ENCODE data around the gene RABEPK. TPM values are rescaled to one million over a fixed set of nuclear protein-coding genes. Genes with fewer than 3 reads are reported as not detected.
"Not testable (repeated sequence)": the region's sequence is repeated elsewhere in the genome, so short reads cannot be mapped to it uniquely, and the experiment has no call there.

Gene RABEPK, protein sequence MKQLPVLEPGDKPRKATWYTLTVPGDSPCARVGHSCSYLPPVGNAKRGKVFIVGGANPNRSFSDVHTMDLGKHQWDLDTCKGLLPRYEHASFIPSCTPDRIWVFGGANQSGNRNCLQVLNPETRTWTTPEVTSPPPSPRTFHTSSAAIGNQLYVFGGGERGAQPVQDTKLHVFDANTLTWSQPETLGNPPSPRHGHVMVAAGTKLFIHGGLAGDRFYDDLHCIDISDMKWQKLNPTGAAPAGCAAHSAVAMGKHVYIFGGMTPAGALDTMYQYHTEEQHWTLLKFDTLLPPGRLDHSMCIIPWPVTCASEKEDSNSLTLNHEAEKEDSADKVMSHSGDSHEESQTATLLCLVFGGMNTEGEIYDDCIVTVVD
- 20.5 TPM for polyA plus RNA-seq (2013, experiment 1 of 2)
- 18.5 TPM for polyA plus RNA-seq (2013, experiment 2 of 2)

- Histone ChIP-seq H3K4me3 (ENCODE audit: extremely low read depth, insufficient read depth, low read length, poor library complexity, severe bottlenecking) (peak within 1 kb of the TSS; percentile 67), H3K27ac (ENCODE audit: low read depth, low read length, severe bottlenecking) (peak within 1 kb of the TSS; percentile 87), H3K4me1 (ENCODE audit: control insufficient read depth, insufficient read depth, low read length, poor library complexity, severe bottlenecking) (no peaks in the 10 kb centered on the region), H3K36me3 (ENCODE audit: control insufficient read depth, insufficient read depth, low read length) (peaks cover 12% of the 10 kb centered on the region), H3K9me3 (ENCODE audit: control insufficient read depth, low read length) (no peaks in the 10 kb centered on the region)
- WGBS, 2 experiments (ENCODE audit: insufficient coverage in 2 of 2): 0 to 1% methylated on average over 35 to 47 of the region's 51 CpGs
These were observed at the start of gene RABEPK for GRCh38 chr9:125200216-125201047. Gene RABEPK, plus strand, starts transcription at chr9:125200542. Its CDS starts 2,472 bp downstream, at chr9:125203014.

- Histone ChIP-seq H3K36me3 (ENCODE audit: control insufficient read depth, insufficient read depth, low read length) (peaks cover 51% of the 10 kb centered on the region), H3K9me3 (ENCODE audit: control insufficient read depth, low read length) (no peaks in the 10 kb centered on the region), H3K4me3 (ENCODE audit: extremely low read depth, insufficient read depth, low read length, poor library complexity, severe bottlenecking) (no peak overlapping the region), H3K27ac (ENCODE audit: low read depth, low read length, severe bottlenecking) (no peak overlapping the region), H3K4me1 (ENCODE audit: control insufficient read depth, insufficient read depth, low read length, poor library complexity, severe bottlenecking) (no peaks in the 10 kb centered on the region)
- WGBS, 2 experiments (ENCODE audit: insufficient coverage in 2 of 2): 83 to 100% methylated on average over 1 to 2 of the region's 2 CpGs
These were observed 48.6 kb upstream of the RABEPK start for GRCh38 chr9:125151730-125152129.

DNA sequence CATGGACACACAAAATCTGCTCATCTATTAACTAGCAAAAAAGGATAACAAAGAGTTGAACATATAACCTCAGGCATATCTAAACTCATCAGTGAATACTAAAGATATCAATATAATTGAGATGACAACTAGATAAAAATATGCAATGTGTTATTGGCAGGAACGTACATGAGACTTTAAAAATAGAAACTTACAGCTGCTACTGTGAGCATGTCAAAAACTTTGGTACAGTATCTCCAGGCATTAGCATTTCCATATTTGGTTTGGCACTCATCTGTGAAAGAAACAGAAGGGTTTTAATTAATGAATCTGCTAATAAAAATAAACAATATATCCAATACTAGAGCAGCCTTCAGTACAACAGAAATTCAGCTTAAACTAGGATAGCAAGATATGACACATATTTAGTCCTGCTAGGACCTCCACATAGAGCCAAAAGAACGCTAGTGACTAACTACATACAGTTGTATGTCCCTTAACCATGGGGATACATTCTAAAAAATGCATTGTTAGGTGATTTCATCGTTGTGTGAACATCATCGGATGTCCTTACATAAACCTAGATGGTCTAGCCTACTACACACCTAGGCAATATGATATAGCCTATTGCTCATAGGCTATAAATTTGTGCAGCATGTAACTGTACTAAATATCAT, 46.5 kb upstream of the RABEPK start:
- 100% methylated on average over 1 of the region's 4 CpGs for WGBS, 2 experiments (ENCODE audit: insufficient coverage in 2 of 2)
- Histone ChIP-seq H3K4me3 (ENCODE audit: extremely low read depth, insufficient read depth, low read length, poor library complexity, severe bottlenecking) (no peak overlapping the region), H3K4me1 (ENCODE audit: control insufficient read depth, insufficient read depth, low read length, poor library complexity, severe bottlenecking) (no peaks in the 10 kb centered on the region), H3K27ac (ENCODE audit: low read depth, low read length, severe bottlenecking) (no peak overlapping the region), H3K36me3 (ENCODE audit: control insufficient read depth, insufficient read depth, low read length) (peaks cover 55% of the 10 kb centered on the region), H3K9me3 (ENCODE audit: control insufficient read depth, low read length) (no peaks in the 10 kb centered on the region)

DNA sequence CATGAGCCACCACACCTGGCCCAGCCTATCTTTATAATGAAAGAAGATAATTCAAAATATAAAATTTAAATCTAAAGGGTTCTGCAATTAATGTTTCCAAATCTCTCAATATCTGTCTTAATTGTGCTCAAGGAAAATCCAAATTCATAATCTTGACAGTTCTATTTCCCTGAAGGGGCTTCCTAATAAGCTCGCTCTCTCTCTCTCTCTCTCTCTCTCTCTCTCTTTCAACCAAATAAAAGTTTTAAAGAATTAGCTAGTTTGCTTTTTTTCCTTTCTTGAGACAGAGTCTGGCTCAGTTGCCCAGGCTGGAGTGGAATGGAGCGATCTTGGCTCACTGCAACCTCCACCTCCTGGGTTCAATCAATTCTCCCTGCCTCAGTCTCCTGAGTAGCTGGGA, 43.8 kb upstream of the RABEPK start:
- H3K36me3 ChIP-seq (ENCODE audit: control insufficient read depth, insufficient read depth, low read length): peaks cover 39% of the 10 kb centered on the region
- H3K4me3 ChIP-seq (ENCODE audit: extremely low read depth, insufficient read depth, low read length, poor library complexity, severe bottlenecking): no peak overlapping the region
- H3K9me3 ChIP-seq (ENCODE audit: control insufficient read depth, low read length): no peaks in the 10 kb centered on the region
- 100% methylated on average over 1 to 2 of the region's 2 CpGs for WGBS, 2 experiments (ENCODE audit: insufficient coverage in 2 of 2)
- no peak overlapping the region for H3K27ac ChIP-seq (ENCODE audit: low read depth, low read length, severe bottlenecking)
- no peaks in the 10 kb centered on the region for H3K4me1 ChIP-seq (ENCODE audit: control insufficient read depth, insufficient read depth, low read length, poor library complexity, severe bottlenecking)

DNA sequence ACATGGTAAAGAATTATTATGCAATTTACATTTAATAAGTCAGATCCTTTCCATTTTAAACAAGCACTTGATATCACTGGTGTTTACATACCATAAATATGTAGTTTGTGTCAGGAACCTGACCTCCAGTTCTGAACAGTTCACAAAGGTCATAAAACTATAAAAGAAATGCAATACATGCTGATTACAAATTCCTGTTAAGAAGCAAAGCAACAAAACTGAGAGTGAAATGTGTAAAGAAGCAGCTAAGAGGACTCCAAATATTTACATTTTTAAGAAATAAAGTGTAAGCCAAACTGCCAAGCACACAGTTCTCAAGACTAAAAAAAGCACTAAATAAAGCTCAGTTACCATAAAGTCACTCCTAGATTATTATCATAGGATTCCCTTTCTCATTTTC, 39.6 kb upstream of the RABEPK start:
- no peaks in the 10 kb centered on the region for H3K4me1 ChIP-seq (ENCODE audit: control insufficient read depth, insufficient read depth, low read length, poor library complexity, severe bottlenecking)
- H3K27ac ChIP-seq (ENCODE audit: low read depth, low read length, severe bottlenecking): no peak overlapping the region
- H3K9me3 ChIP-seq (ENCODE audit: control insufficient read depth, low read length): no peaks in the 10 kb centered on the region
- H3K36me3 ChIP-seq (ENCODE audit: control insufficient read depth, insufficient read depth, low read length): peaks cover 19% of the 10 kb centered on the region
- H3K4me3 ChIP-seq (ENCODE audit: extremely low read depth, insufficient read depth, low read length, poor library complexity, severe bottlenecking): no peak overlapping the region

GRCh38 chr9:125161284-125161918, 38.9 kb upstream of the RABEPK start:
- H3K9me3 ChIP-seq (ENCODE audit: control insufficient read depth, low read length): no peaks in the 10 kb centered on the region
- no peaks in the 10 kb centered on the region for H3K4me1 ChIP-seq (ENCODE audit: control insufficient read depth, insufficient read depth, low read length, poor library complexity, severe bottlenecking)
- 100% methylated on average over 1 to 2 of the region's 3 CpGs for WGBS, 2 experiments (ENCODE audit: insufficient coverage in 2 of 2)
- H3K4me3 ChIP-seq (ENCODE audit: extremely low read depth, insufficient read depth, low read length, poor library complexity, severe bottlenecking): no peak overlapping the region
- H3K27ac ChIP-seq (ENCODE audit: low read depth, low read length, severe bottlenecking): no peak overlapping the region
- H3K36me3 ChIP-seq (ENCODE audit: control insufficient read depth, insufficient read depth, low read length): peaks cover 21% of the 10 kb centered on the region

DNA sequence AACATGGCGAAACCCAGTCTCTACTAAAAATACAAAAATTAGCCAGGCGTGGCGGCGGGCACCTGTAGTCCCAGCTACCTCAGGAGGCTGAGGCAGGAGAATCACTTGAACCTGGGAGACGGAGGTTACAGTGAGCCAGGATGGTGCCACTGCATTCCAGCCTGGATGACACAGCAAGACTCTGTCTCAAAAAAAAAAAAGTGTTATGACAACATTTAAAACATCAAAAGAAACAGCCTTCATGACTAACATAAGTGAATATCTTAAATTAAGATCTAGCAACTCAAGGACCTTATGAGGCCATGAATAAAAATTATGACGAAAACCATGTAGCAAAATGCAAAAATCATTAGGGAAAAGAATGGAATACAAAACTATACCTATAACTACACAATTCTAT, 37.5 kb upstream of the RABEPK start:
- 91 to 96% methylated on average over 4 to 5 of the region's 6 CpGs for WGBS, 2 experiments (ENCODE audit: insufficient coverage in 2 of 2)
- peaks cover 19% of the 10 kb centered on the region for H3K36me3 ChIP-seq (ENCODE audit: control insufficient read depth, insufficient read depth, low read length)
- not testable (repeated sequence) for H3K27ac ChIP-seq (ENCODE audit: low read depth, low read length, severe bottlenecking); H3K4me1 ChIP-seq (ENCODE audit: control insufficient read depth, insufficient read depth, low read length, poor library complexity, severe bottlenecking); H3K4me3 ChIP-seq (ENCODE audit: extremely low read depth, insufficient read depth, low read length, poor library complexity, severe bottlenecking); H3K9me3 ChIP-seq (ENCODE audit: control insufficient read depth, low read length)

DNA sequence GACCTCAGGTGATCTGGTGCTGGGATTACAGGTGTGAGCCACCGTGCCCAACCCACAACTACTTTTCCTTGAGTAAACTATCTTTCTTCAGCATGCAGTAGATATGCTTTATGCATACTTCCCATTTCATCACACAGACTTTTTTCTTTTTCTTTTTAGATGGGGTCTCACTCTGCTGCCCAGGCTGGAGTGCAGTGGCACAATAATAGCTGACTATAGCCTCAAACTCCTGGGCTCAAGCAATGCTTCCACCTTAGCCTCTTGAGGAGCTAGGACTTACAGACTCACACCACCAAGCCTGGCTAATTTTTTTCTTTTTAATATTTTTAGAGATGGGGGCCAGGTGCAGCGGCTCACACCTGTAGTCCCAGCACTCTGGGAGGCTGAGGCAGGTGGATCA, 33.6 kb upstream of the RABEPK start:
- 100% methylated on average over 1 to 2 of the region's 2 CpGs for WGBS, 2 experiments (ENCODE audit: insufficient coverage in 2 of 2)
- Histone ChIP-seq H3K9me3 (ENCODE audit: control insufficient read depth, low read length) (no peaks in the 10 kb centered on the region), H3K4me1 (ENCODE audit: control insufficient read depth, insufficient read depth, low read length, poor library complexity, severe bottlenecking) (no peaks in the 10 kb centered on the region), H3K36me3 (ENCODE audit: control insufficient read depth, insufficient read depth, low read length) (peaks cover 39% of the 10 kb centered on the region), H3K27ac (ENCODE audit: low read depth, low read length, severe bottlenecking) (no peak overlapping the region), H3K4me3 (ENCODE audit: extremely low read depth, insufficient read depth, low read length, poor library complexity, severe bottlenecking) (no peak overlapping the region)

- Histone ChIP-seq H3K27ac (ENCODE audit: low read depth, low read length, severe bottlenecking) (no peak overlapping the region), H3K4me3 (ENCODE audit: extremely low read depth, insufficient read depth, low read length, poor library complexity, severe bottlenecking) (no peak overlapping the region), H3K9me3 (ENCODE audit: control insufficient read depth, low read length) (no peaks in the 10 kb centered on the region), H3K4me1 (ENCODE audit: control insufficient read depth, insufficient read depth, low read length, poor library complexity, severe bottlenecking) (no peaks in the 10 kb centered on the region), H3K36me3 (ENCODE audit: control insufficient read depth, insufficient read depth, low read length) (peaks cover 37% of the 10 kb centered on the region)
These were observed 30.4 kb upstream of the RABEPK start for GRCh38 chr9:125169895-125170294.

- H3K36me3 ChIP-seq (ENCODE audit: control insufficient read depth, insufficient read depth, low read length): peaks cover 33% of the 10 kb centered on the region
- H3K27ac ChIP-seq (ENCODE audit: low read depth, low read length, severe bottlenecking): no peak overlapping the region
- no peak overlapping the region for H3K4me3 ChIP-seq (ENCODE audit: extremely low read depth, insufficient read depth, low read length, poor library complexity, severe bottlenecking)
- H3K4me1 ChIP-seq (ENCODE audit: control insufficient read depth, insufficient read depth, low read length, poor library complexity, severe bottlenecking): no peaks in the 10 kb centered on the region
- WGBS, 2 experiments (ENCODE audit: insufficient coverage in 2 of 2): 85 to 96% methylated on average over 4 to 5 of the region's 6 CpGs
- H3K9me3 ChIP-seq (ENCODE audit: control insufficient read depth, low read length): no peaks in the 10 kb centered on the region
These were observed 28.1 kb upstream of the RABEPK start for GRCh38 chr9:125172031-125172755.
